ENCODE measurements around the gene AK9.

- TF ChIP-seq, protein P1, sequence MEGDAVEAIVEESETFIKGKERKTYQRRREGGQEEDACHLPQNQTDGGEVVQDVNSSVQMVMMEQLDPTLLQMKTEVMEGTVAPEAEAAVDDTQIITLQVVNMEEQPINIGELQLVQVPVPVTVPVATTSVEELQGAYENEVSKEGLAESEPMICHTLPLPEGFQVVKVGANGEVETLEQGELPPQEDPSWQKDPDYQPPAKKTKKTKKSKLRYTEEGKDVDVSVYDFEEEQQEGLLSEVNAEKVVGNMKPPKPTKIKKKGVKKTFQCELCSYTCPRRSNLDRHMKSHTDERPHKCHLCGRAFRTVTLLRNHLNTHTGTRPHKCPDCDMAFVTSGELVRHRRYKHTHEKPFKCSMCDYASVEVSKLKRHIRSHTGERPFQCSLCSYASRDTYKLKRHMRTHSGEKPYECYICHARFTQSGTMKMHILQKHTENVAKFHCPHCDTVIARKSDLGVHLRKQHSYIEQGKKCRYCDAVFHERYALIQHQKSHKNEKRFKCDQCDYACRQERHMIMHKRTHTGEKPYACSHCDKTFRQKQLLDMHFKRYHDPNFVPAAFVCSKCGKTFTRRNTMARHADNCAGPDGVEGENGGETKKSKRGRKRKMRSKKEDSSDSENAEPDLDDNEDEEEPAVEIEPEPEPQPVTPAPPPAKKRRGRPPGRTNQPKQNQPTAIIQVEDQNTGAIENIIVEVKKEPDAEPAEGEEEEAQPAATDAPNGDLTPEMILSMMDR (IDR thresholded peaks at IDR 0.05): no peak
- TF ChIP-seq POLR2A (IDR thresholded peaks at IDR 0.05): no peak
Measured at GRCh38 chr6:109472132-109472995, 218.6 kb downstream of the AK9 start.
